H1 (cell line): ENCODE measurements around the gene GTF2E1. TPM values are rescaled to one million over a fixed set of nuclear protein-coding genes. Genes with fewer than 3 reads are reported as not detected.

ENCODE experiments used
- ASH2L ChIP-seq: fragments of 200-600, 300-600 bp; sonication (generic); IDR thresholded peaks from one replicate; pipeline ENCODE4 v1.7.1; 2017; ENCODE audit warnings: low read length
- EZH2 ChIP-seq: fragments of 200-600 bp; sonication (generic); IDR thresholded peaks from 2 replicates; pipeline ENCODE4 v1.7.1; 2012; ENCODE audit warnings: low read depth, mild to moderate bottlenecking, moderate library complexity, low read length, inconsistent platforms; ENCODE audit not compliant: severe bottlenecking
- HDAC2 ChIP-seq, 2 experiments: fragments of 300-600 bp in 1 of 2; sonication (generic) in 1 of 2; IDR thresholded peaks; 2 replicates each; pipeline ENCODE4 v1.6.1; 2011 to 2012; ENCODE audit warnings: low read depth in 2 of 2, low read length in 2 of 2, mild to moderate bottlenecking in 2 of 2, moderate library complexity in 2 of 2, borderline replicate concordance in 1 of 2, inconsistent platforms in 1 of 2
- polyA plus RNA-seq, 7 experiments: library from polyadenylated mRNA; depleted of rRNA in 3 of 7; stranded (reverse) in 5 of 7; unstranded in 2 of 7; fragments of >200 nt in 5 of 7; fragments of 200-250 nt in 2 of 7; gene quantifications; 1 replicate in 5 of 7; 2 replicates in 1 of 7; 4 replicates in 1 of 7; pipeline versions ENCODE4 v1.2.1 to v1.2.3, GENCODE V29; 2011 to 2013; ENCODE audit warnings: missing spikeins in 2 of 7, mixed read lengths in 2 of 7
- total RNA-seq: library from RNA; stranded (reverse); fragmentation: NEBNext Ultra II Directional; extraction: Animal tissue kit (Norgen Biotek cat#: 25700); gene quantifications from 2 replicates; pipeline ENCODE4 v1.2.1, GENCODE V29; 2021
- TF ChIP-seq, protein P1 (sequence below): IDR thresholded peaks from 2 replicates; pipeline ENCODE4 v1.6.1; 2012; ENCODE audit warnings: inconsistent platforms

The GTF2E1 gene
- total and polyA plus RNA-seq, 2 of the 8 experiments (the other 6 are each of a cell fraction or from before 2014, with no cell fraction given): 37.4 to 73.3 TPM

DNA sequence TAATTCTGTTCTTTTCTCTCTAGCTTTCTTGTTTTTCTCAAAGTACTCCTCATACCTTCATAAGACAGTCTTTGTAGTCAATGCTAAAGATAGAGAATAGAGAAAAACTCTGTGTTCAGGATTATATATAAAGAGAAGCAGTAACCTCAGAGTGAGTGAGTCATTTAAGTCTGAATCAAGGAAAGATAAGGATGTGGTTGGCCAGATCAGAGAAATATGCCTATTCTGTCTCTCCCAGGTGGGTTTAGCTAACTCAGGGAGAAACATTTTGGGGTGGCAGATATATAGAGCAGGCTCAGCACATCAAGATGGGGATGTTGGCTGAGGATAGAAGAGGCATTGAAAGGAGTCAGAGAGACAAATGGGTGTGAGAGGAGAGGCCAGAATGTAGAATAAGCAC is 31.4 kb downstream of the GTF2E1 start (continued):
- TF ChIP-seq, protein P1, sequence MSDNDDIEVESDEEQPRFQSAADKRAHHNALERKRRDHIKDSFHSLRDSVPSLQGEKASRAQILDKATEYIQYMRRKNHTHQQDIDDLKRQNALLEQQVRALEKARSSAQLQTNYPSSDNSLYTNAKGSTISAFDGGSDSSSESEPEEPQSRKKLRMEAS: no peak
- TF ChIP-seq ASH2L (no peak), EZH2 (no peak), HDAC2 (IDR thresholded peaks at IDR 0.05; ENCODE audit: borderline replicate concordance in 1 of 2, low read depth in 2 of 2, low read length in 2 of 2) (no peak)
